GM18505 (cell line): Measurements from ENCODE around the gene DLGAP4.

ENCODE experiments used
- ATAC-seq: cut with Tn5 transposase; IDR thresholded peaks from one replicate; pipeline ENCODE4 v1.9.1; 2021; ENCODE audit not compliant: unreplicated experiment
- POLR2A ChIP-seq: IDR thresholded peaks from 4 replicates; pipeline ENCODE4 v1.6.1; 2011; ENCODE audit warnings: borderline replicate concordance; ENCODE audit not compliant: insufficient read depth, insufficient read length; ENCODE audit errors: extremely low read depth

DLGAP4 gene

DNA sequence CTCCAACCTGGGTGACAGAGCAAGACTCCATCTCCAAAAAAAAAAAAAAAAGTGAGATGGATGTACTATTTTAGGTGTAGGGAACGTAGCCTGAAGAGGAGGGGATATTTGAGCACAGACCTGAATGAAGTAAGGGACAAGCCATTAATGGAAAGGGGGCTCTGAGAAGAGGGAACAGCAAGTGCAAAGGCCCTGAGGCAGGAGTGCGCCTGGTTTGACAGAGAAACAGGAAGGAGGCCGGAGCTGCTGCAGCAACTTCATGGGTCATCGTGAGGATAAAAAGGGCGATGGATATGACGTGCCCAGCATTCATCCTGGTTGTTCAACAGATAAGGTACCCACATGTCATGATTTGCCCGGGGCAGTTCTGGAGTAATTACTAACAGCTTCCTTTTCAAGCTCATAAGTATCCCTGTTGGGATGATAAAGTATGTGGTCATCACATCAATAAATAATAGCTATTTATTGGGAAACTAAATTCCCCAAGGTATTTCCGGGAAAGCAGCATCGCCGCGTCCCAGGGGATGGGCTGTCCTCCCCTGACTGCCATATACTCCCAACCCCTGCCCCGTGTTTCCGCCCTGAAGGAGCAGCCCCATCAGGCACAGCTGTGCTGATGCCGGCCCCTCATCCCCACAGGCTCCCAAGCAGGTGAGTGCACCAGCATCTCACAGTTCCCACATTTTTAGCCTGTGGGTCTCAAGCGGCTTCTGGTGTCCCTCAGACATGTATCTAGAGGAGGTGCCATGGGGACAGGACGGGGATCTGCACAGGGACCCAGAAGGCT lies 43.4 kb downstream of the DLGAP4 start:
- no peak for ATAC-seq
- TF ChIP-seq POLR2A: no peak

DNA sequence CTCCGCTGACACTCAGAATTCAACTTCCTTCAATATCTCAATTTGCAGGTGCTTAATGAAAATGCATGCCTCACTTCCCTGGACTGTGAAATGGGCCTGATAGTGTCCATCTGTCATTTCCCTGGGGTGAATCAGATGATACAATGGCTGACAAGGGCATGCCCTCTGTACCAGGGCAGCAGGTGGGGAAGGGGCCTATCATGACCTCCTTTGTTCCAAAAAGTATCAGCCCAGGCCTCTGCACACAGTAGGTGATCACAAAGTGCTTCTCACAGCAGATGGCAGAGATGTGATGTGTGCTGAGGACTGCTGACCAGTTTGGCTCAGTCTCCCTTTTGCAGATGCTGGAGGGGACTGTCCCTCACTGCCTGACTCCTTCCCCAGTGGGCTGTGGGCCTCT lies 44.3 kb downstream of the DLGAP4 start:
- no peak for ATAC-seq
- no peak for TF ChIP-seq POLR2A

DNA sequence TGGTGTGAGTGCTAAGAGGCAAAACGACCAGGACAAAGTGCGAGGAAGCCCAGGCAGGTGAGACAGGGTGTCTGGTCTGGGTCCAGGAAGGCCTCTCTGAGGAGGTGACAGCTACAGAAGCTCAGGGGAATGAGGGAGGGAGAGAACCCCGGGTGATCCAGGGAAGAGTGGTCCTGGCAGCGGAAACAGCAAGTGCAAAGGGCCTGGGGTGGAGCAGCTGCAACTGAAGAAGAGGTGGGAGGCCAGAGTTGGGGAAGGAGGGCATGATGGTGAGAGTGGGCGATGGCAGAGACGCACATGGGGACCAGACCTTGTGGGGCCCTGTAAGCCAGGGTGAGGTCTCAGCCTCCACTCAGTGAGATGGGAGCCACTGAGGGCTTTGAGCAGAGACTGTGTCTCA lies 45.8 kb downstream of the DLGAP4 start:
- no peak for ATAC-seq
- no peak for TF ChIP-seq POLR2A

GRCh38 chr20:36352843-36353553 lies 46.9 kb downstream of the DLGAP4 start:
- no peak for ATAC-seq

DNA sequence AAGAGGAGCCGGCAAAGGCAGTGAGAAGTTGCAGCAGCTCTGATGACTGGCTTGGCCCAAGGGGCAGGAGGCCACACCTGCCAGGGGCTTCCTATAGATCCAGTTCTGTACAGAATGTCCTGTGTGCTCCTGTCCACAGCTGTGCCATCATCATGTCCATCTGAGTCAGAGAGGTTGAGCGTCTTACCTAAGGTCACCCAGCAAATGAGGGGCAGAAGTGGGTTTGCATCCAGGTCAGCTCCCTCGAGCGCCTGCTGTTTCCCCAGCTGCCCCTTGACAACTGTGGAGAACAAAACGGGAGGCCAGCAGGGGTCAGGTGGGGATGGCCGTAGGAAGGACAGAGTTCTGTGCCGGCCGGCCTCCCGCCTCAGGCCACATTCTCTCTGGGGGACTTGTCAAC lies 47.6 kb downstream of the DLGAP4 start:
- TF ChIP-seq POLR2A: no peak
- ATAC-seq: no peak

More at GRCh38 chr20:36352843-36353553, 46.9 kb downstream of the DLGAP4 start:
- no peak for TF ChIP-seq POLR2A

DNA sequence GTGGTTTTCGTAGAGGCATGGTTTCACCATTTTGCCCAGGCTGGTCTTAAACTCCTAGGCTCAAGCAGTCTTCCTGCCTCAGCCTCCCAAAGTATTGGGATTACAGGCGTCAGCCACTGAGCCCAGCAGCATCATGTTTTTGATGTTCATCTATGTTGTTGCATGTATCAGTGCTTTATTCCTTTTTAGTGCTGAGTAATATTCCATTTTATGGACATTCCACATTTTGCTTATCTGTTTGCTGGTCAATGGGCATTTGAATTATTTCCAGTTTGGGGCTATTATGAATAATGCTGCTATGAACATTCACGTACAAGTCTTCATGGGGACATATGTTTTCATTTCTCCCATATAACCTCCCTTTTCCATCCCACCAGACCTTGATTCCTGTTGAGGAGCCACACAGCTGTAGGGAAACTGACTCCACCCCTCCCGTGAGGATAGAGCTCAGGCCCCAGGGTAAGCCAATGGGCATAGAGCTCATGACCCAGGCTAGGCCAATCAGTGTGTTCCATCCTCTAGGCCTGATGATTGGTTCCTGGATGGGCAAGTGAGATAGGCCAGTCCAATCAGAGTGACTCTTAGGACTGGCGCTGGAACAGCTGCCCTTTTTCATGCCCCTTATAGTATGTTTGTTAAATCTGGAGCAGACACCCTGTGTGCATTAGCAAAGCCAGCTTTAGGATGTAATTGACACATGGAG lies 49.5 kb downstream of the DLGAP4 start:
- no peak for ATAC-seq
- TF ChIP-seq POLR2A: no peak

- no peak for ATAC-seq
- no peak for TF ChIP-seq POLR2A
Measured at GRCh38 chr20:36359668-36360406, 53.7 kb downstream of the DLGAP4 start.

DNA sequence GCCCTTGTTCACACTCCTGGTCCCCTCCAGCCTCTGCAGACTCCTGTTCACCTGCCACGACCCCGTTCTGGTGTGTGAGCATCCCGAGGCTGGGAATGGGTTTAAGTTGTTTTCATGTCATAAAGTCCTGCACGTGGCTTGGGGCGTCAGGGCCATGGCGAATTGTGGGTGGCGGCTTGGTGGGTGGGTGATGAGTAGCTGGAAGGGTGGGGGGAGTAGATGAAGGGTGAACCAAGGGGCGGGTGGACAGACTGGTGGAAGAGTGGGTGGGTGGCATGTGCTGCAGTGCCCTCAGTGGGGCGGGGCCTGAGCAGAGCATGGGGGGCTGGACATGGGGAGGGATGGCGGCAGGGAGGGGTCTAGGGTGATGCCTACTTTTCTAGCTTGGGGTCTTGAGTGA lies 54.3 kb downstream of the DLGAP4 start:
- no peak for TF ChIP-seq POLR2A
- ATAC-seq: no peak

DNA sequence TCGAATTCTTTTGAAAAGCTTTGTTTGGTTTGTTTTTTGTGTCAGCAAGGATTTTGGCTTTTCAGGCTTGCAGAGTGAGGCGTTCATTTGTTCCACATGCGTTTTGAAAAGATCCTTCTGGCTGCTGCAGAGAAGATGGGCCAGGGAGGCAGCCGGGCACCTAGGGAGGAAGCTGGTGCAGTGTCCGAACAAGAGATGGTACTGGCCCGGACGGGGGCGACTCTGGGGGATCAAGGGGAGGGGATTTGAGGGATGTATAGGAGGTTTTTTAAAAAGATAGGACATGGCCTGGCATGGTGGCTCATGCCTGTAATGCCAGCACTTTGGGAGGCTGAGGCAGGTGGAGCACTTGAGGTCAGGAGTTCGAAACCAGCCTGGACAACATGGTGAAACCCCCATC lies 55.3 kb downstream of the DLGAP4 start:
- no peak for ATAC-seq
- no peak for TF ChIP-seq POLR2A

- no peak for ATAC-seq
- TF ChIP-seq POLR2A: no peak
Measured at GRCh38 chr20:36362261-36362660, 56.1 kb downstream of the DLGAP4 start.

DNA sequence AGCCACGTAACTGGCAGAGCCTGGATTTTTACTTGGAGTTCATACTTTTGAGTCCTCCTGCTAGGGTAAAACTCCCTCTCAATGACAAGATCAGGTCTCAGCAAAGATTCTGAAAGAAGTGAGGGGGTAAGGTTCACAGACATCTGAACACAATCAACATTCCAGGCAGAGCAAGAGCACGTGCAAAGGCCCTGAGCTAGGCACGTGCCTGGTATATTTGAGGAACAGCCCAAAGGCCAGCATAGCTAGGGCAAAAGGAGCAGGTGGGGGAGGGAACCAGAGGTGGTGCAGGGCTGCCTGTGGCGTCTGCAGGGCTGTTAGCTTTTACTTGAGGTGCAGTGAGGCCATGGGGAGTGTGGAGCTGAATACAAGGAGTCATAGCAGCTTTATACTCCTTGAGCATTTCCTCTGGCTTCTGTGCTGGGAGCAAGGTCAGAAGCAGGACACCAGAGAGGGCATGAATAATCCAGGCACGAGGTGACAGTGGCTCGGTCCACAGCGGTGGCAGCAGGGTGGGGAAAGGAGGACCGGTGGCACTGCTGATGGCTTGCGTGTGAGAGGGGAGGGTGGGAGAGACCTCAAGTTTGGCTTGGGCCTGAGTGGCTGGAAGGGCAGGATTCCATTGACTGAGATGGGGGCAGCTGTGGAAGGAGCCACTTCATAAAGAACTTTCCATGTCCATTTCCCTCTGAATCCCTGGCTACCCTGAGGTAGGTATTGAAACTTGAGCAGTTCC lies 57.0 kb downstream of the DLGAP4 start:
- no peak for ATAC-seq
- TF ChIP-seq POLR2A: no peak

DNA sequence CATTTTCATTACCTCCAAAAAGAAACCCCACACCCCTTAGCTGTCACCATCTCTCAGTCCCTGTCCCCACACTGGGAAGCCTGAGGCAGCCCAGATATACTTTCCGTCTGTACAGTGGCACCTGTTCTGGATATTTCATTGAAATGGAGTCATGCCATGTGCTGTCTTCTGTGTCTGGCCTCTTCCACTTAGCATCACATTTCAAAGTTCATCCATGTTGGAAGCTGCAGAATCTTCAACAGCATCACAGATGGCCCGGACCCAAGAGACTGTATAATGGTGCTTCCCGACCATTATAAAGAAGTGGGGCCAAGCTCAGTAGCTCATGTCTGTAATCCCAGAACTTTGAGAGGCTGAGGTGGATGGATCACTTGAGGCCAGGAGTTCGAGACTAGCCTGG lies 58.4 kb downstream of the DLGAP4 start:
- no peak for TF ChIP-seq POLR2A
- ATAC-seq: no peak
